Breast epithelium (tissue), 4 donors: Measurements from ENCODE around the gene SNAPIN. TPM values are rescaled to one million over a fixed set of nuclear protein-coding genes. Genes with fewer than 3 reads are reported as not detected.

Experiments
- DNase-seq, 2 donors: peaks; one replicate each; pipeline ENCODE4 v3.0.0-alpha.2; 2019; ENCODE audit warnings: low spot score in 2 of 2
- H3K27ac ChIP-seq, 2 donors: fragments of 200-600 bp; sonication (generic) in 1 of 2; one replicate each; pipeline ENCODE4 v1.5.1; 2016 to 2019; ENCODE audit warnings: mild to moderate bottlenecking in 1 of 2
- H3K27me3 ChIP-seq, 2 donors: fragments of 200-600 bp; sonication (generic) in 1 of 2; one replicate each; pipeline versions ENCODE4 v1.5.1 to v1.6.0; 2017 to 2019; ENCODE audit warnings: control low read depth in 1 of 2, mild to moderate bottlenecking in 1 of 2
- H3K36me3 ChIP-seq: fragments of 200-600 bp; one replicate; pipeline ENCODE4 v1.5.1; 2019
- H3K4me1 ChIP-seq, 2 donors: fragments of 200-600 bp; sonication (generic); one replicate each; pipeline ENCODE4 v1.5.1; 2016 to 2019; ENCODE audit warnings: control low read depth in 1 of 2
- H3K4me3 ChIP-seq, 3 donors: fragments of 200-600 bp; sonication (generic); 1 replicate in 2 of 3; 2 replicates in 1 of 3; pipeline ENCODE4 v1.5.1; 2016 to 2019; ENCODE audit warnings: mild to moderate bottlenecking in 3 of 3, moderate library complexity in 2 of 3
- H3K9me3 ChIP-seq, 2 donors: fragments of 200-600 bp; sonication (generic) in 1 of 2; one replicate each; pipeline ENCODE4 v1.5.1; 2016 to 2019; ENCODE audit warnings: control low read depth in 1 of 2
- POLR2A ChIP-seq: fragments of 450-650 bp; IDR thresholded peaks from one replicate; pipeline ENCODE4 v1.6.1; 2016; ENCODE audit warnings: antibody characterized with exemption, mild to moderate bottlenecking, moderate library complexity
- POLR2AphosphoS5 ChIP-seq, 3 donors: sonication (generic); formaldehyde crosslinking; IDR thresholded peaks; one replicate each; pipeline ENCODE4 v1.6.1; 2017; ENCODE audit warnings: antibody characterized with exemption in 3 of 3
- intact Hi-C: fragments of 100-400 bp; cut with DNase I; formaldehyde crosslinking; loops from one replicate; pipeline ENCODE4 v1.15.1; 2023; ENCODE audit warnings: low total_unique reads
- total RNA-seq, 3 donors: library from RNA; depleted of rRNA; stranded (reverse); fragments of >200 nt; gene quantifications; one replicate each; pipeline ENCODE4 v1.1.0, GENCODE V29; 2016
- TF ChIP-seq, protein P1 (sequence below), 3 donors: fragments of 450-650 bp; IDR thresholded peaks; one replicate each; pipeline ENCODE4 v1.5.1; 2016 to 2017; ENCODE audit warnings: antibody characterized with exemption in 3 of 3, mild to moderate bottlenecking in 3 of 3, moderate library complexity in 3 of 3

The SNAPIN gene
- total RNA-seq, 3 donors from 2014 or later, result 43.3 to 70.7 (median 54.2) TPM

DNA sequence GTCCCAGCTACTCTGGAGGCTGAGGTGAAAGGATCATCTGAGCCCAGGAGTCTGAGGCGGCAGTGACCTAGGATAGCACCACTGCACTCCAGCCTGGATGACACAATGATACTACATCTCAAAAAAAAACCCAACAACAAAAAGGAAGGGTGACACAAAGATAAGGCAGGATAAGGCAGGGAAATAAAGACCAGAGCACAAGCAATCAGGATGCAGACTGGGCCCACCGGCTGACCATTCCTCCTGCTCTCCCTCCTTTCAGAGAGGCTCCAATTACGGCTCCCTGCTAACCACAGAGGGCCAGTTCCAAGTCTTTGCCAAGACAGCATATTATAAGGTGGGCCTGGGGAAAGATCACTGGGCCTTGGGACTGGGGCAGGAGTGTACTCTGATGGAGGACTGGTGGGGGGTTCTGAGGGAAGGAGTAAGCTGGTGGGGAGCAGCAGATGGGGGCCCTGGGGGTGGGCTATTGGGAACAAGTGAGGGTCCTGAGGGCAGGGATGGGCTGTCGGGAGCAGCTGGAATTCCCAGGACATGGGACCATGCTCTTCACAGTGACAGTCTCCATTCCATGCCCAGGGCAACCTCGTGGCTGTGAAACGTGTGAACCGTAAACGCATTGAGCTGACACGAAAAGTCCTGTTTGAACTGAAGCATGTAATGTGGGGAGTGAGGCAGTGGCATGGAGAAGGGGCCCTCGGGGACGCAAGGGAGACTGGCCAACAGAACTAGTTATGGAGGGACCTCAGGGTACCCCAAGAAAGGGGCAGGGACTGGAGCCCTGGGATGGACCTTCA lies 27.2 kb downstream of the SNAPIN start:
- H3K4me1 ChIP-seq, result no peaks in the 10 kb centered on the region
- H3K27me3 ChIP-seq, result no peaks in the 10 kb centered on the region
- no peaks in the 10 kb centered on the region for H3K36me3 ChIP-seq
- H3K9me3 ChIP-seq, result no peaks in the 10 kb centered on the region
- no peak overlapping the region for H3K27ac ChIP-seq
- intact Hi-C loops, result no loop called here
- DNase-seq, result no peak
- no peak overlapping the region for H3K4me3 ChIP-seq
- TF ChIP-seq, protein P1, sequence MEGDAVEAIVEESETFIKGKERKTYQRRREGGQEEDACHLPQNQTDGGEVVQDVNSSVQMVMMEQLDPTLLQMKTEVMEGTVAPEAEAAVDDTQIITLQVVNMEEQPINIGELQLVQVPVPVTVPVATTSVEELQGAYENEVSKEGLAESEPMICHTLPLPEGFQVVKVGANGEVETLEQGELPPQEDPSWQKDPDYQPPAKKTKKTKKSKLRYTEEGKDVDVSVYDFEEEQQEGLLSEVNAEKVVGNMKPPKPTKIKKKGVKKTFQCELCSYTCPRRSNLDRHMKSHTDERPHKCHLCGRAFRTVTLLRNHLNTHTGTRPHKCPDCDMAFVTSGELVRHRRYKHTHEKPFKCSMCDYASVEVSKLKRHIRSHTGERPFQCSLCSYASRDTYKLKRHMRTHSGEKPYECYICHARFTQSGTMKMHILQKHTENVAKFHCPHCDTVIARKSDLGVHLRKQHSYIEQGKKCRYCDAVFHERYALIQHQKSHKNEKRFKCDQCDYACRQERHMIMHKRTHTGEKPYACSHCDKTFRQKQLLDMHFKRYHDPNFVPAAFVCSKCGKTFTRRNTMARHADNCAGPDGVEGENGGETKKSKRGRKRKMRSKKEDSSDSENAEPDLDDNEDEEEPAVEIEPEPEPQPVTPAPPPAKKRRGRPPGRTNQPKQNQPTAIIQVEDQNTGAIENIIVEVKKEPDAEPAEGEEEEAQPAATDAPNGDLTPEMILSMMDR (IDR thresholded peaks at IDR 0.05), result no peak
- TF ChIP-seq POLR2AphosphoS5 (IDR thresholded peaks at IDR 0.05) (no peak), POLR2A (no peak)

DNA sequence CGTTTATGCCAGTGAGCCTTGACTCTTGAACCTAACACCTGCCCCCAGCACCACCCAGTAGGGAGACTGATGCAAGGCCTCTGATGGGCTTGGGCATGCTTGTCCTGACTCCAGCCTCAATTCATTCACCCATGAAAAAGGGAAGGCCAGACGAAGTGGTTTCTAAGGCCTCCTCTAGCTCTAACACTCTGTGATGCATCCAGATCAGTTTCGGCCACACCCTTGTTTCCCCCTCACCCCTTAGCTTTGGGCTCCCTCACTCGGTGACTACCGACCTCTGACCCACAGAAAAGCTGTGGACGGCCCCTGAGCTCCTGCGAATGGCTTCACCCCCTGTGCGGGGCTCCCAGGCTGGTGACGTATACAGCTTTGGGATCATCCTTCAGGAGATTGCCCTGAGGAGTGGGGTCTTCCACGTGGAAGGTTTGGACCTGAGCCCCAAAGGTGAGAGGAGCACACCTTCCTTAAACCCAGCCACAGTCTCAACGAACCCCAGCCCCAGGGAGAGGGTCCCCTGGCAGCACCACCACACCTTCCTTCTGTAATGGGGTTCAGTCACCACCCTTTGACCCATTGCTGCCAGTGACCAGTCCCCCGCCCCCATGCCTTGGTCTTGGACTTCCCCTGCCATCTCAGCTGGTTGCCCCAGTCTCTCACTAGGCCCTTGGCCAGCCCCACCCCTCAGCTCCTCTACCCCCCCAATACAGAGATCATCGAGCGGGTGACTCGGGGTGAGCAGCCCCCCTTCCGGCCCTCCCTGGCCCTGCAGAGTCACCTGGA lies 29.0 kb downstream of the SNAPIN start:
- TF ChIP-seq, protein P1 (IDR thresholded peaks at IDR 0.05), result no peak
- no peak for TF ChIP-seq POLR2A
- TF ChIP-seq POLR2AphosphoS5 (IDR thresholded peaks at IDR 0.05), result no peak
- Histone ChIP-seq H3K36me3 (no peaks in the 10 kb centered on the region), H3K27me3 (no peaks in the 10 kb centered on the region), H3K4me3 (no peak overlapping the region), H3K9me3 (no peaks in the 10 kb centered on the region), H3K27ac (no peak overlapping the region), H3K4me1 (no peaks in the 10 kb centered on the region)
- intact Hi-C loops, result no loop called here
- no peak for DNase-seq

DNA sequence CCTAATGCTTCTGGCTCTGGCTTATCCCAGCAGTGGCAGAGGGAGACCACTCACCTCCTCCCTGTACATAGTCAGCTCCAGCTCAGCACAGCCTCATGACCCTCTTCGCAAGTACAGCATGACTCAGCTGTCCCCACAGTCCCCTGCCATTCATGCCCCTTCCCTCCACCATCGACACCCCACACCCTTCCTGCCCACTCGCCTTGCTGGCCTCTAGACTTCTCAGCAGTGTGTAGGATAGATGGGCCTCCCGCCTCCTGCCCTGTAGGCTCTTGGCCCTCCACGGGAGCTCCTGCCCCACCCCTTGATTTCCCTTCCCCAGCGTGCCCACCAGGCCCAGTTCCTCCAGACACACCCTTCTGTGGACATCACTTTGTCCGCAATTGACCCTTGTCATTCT lies 29.8 kb downstream of the SNAPIN start:
- no peaks in the 10 kb centered on the region for H3K9me3 ChIP-seq
- TF ChIP-seq, protein P1 (IDR thresholded peaks at IDR 0.05), result no peak
- TF ChIP-seq POLR2A, result no peak
- no peak for TF ChIP-seq POLR2AphosphoS5 (IDR thresholded peaks at IDR 0.05)
- H3K36me3 ChIP-seq, result no peaks in the 10 kb centered on the region
- intact Hi-C loops, result no loop called here
- no peak overlapping the region for H3K4me3 ChIP-seq
- no peaks in the 10 kb centered on the region for H3K27me3 ChIP-seq
- no peak overlapping the region for H3K27ac ChIP-seq
- H3K4me1 ChIP-seq, result no peaks in the 10 kb centered on the region
- DNase-seq, result no peak

DNA sequence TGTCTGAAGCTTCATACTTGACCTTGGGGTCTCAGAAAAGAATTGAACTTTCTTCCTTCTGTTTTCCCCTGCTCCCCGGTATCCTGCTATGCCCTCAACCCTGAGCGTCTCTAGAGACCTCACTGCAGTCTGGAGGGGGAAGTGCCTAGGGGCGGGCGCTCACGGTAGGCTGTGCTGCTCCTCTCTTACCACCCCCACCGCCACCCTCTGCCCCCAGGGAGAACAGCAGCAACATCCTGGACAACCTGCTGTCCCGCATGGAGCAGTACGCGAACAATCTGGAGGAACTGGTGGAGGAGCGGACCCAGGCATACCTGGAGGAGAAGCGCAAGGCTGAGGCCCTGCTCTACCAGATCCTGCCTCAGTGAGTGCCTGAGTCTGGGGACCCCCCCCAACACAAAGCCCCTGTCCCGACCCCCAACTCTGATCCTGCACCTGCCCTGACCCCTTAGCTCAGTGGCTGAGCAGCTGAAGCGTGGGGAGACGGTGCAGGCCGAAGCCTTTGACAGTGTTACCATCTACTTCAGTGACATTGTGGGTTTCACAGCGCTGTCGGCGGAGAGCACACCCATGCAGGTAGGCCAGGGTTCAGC lies 30.3 kb downstream of the SNAPIN start:
- no peaks in the 10 kb centered on the region for H3K4me1 ChIP-seq
- no peaks in the 10 kb centered on the region for H3K9me3 ChIP-seq
- H3K27me3 ChIP-seq, result no peaks in the 10 kb centered on the region
- no peak overlapping the region for H3K4me3 ChIP-seq
- intact Hi-C loops, result no loop called here
- H3K36me3 ChIP-seq, result no peaks in the 10 kb centered on the region
- TF ChIP-seq POLR2AphosphoS5 (IDR thresholded peaks at IDR 0.05) (no peak), POLR2A (no peak)
- TF ChIP-seq, protein P1 (IDR thresholded peaks at IDR 0.05), result no peak
- no peak for DNase-seq
- no peak overlapping the region for H3K27ac ChIP-seq

DNA sequence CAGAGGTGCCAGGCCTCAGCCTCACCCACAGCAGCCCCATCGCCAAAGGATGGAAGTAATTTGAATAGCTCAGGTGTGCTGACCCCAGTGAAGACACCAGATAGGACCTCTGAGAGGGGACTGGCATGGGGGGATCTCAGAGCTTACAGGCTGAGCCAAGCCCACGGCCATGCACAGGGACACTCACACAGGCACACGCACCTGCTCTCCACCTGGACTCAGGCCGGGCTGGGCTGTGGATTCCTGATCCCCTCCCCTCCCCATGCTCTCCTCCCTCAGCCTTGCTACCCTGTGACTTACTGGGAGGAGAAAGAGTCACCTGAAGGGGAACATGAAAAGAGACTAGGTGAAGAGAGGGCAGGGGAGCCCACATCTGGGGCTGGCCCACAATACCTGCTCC lies 35.0 kb downstream of the SNAPIN start:
- H3K4me1 ChIP-seq, result no peaks in the 10 kb centered on the region
- intact Hi-C loops, result no loop called here
- H3K36me3 ChIP-seq, result no peaks in the 10 kb centered on the region
- no peaks in the 10 kb centered on the region for H3K27me3 ChIP-seq
- H3K27ac ChIP-seq, result no peak overlapping the region
- no peaks in the 10 kb centered on the region for H3K9me3 ChIP-seq
- no peak overlapping the region for H3K4me3 ChIP-seq
- TF ChIP-seq POLR2A (no peak), POLR2AphosphoS5 (IDR thresholded peaks at IDR 0.05) (no peak)
- TF ChIP-seq, protein P1 (IDR thresholded peaks at IDR 0.05), result no peak
- DNase-seq, result no peak
